ENCODE data around the gene PRSS21. TPM values are rescaled to one million over a fixed set of nuclear protein-coding genes. Genes with fewer than 3 reads are reported as not detected.

Gene PRSS21
- total RNA-seq, 6 experiments from 2014 or later = not detected

DNA sequence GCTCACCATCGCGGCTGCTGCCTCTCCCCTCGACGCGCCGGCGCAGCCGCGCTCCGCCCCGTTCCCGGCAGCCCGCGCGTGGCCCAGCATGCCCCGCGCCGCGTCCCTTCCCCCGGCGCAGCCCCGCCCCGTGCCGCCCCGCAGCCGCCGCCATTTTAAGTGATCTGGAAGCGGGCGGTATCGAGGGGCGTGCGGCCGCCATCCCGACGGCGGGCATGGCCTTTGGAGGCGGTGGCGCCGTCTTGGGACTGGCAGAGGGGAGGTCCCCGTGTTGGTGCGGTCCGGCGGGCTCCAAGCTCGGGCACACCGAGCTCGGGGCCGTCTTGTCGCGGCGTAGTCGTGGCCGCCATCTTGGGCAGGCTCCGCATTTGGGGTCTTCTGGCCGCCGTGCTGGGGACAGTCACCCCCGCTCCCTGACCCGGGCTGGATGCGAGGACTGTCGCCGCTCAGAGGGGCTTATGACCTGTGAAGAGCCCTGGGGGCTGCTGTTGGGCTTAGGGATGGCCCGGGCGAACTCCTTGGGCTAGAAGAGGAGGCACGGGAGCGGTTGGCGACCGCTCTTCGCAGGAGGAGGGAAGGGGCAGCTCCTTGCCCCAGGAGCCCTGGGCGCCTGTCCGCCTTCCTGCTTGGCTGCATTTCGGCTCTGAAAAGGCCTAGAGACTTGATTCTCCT is 39.7 kb upstream of the PRSS21 start, which contains the start of gene ELOB:
Gene ELOB (minus strand): TSS at position 50 of the 672 bp plus-strand sequence. CDS start 41 bp downstream, at position 9.
- peak; percentile 62 for TF ChIP-seq POLR2A (IDR thresholded peaks at IDR 0.05)
- TF ChIP-seq, protein P1, sequence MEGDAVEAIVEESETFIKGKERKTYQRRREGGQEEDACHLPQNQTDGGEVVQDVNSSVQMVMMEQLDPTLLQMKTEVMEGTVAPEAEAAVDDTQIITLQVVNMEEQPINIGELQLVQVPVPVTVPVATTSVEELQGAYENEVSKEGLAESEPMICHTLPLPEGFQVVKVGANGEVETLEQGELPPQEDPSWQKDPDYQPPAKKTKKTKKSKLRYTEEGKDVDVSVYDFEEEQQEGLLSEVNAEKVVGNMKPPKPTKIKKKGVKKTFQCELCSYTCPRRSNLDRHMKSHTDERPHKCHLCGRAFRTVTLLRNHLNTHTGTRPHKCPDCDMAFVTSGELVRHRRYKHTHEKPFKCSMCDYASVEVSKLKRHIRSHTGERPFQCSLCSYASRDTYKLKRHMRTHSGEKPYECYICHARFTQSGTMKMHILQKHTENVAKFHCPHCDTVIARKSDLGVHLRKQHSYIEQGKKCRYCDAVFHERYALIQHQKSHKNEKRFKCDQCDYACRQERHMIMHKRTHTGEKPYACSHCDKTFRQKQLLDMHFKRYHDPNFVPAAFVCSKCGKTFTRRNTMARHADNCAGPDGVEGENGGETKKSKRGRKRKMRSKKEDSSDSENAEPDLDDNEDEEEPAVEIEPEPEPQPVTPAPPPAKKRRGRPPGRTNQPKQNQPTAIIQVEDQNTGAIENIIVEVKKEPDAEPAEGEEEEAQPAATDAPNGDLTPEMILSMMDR (IDR thresholded peaks at IDR 0.05) = no peak
- Histone ChIP-seq H3K27ac (peak within 1 kb of the TSS; percentile 100), H3K27me3 (no peaks in the 10 kb centered on the region), H3K4me1 (peaks cover 0 to 16% (median 3%) of the 10 kb centered on the region in 4 donors), H3K4me3 (peak within 1 kb of the TSS; percentile 75 to 99 (median 97)), H3K9me3 (no peaks in the 10 kb centered on the region), H3K36me3 (peaks cover 0 to 19% (median under 1%) of the 10 kb centered on the region in 4 donors)
- DNase-seq = peak; percentile 91 to 93 (median 91)
- 3% methylated on average over 13 of the region's 70 CpGs for WGBS (ENCODE audit: insufficient coverage, low coverage, low lambda C conversion rate, missing lambda C conversion rate)
- peak; percentile 85 to 95 (median 92) for ATAC-seq
- intact Hi-C loops (cut with DNase I) = no loop called here

- Histone ChIP-seq H3K36me3 (peaks cover 0 to 17% (median under 1%) of the 10 kb centered on the region in 4 donors), H3K9me3 (no peaks in the 10 kb centered on the region), H3K27ac (peak overlapping the region; percentile 100), H3K4me1 (peaks cover 0 to 16% (median 3%) of the 10 kb centered on the region in 4 donors), H3K27me3 (no peaks in the 10 kb centered on the region), H3K4me3 (peak overlapping the region; percentile 75 to 99 (median 97))
- WGBS (ENCODE audit: insufficient coverage, low coverage, low lambda C conversion rate, missing lambda C conversion rate) = 17% methylated on average over 19 of the region's 27 CpGs
- intact Hi-C loops (cut with DNase I) = no loop called here
- peak in 1 of 3 donors; percentile 57 for DNase-seq
- no peak for TF ChIP-seq POLR2A (IDR thresholded peaks at IDR 0.05)
- peak; percentile 26 to 45 (median 42) for ATAC-seq
These were observed 39.0 kb upstream of the PRSS21 start for GRCh38 chr16:2777903-2778629.

- H3K27ac ChIP-seq = no peak overlapping the region
These were observed 38.4 kb upstream of the PRSS21 start for GRCh38 chr16:2778630-2778958.

DNA sequence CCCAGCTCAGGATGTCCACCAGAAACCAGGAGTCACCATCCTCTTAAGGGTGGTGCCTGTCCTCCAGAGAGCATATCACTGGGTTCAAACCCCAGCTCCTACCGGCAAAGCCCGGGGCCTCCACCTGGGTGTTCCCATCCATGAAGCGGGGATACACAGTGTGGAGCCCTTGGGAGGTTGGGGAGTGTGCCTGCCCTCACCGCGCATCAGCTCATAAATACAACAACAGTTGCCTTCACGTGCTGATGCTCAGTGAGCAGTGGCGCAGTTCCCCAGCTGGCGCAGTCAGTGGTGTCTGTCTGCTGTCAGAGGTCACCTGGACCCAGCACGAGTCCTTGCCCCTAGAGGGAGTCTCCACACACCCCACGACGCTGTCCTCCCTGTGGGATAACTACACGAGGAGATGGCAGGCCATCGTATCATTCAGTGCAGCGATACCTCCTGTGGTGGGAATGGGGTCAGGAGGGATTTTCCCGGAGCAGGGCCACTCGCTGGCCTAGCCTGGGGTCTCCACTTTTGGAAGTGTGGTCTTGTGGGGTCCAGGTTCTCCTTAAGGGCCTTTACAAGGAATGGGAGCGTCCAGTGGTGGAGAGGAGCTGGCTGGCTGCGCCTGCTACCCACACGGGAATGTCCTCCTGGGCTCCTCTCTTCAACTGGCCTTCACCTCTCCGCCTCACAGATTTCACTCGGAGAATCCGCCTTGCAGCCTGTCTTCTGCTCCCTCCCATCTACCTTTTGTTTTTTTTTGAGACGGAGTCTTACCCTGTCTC is 37.7 kb upstream of the PRSS21 start:
- no peak for TF ChIP-seq POLR2A (IDR thresholded peaks at IDR 0.05)
- TF ChIP-seq, protein P1 (IDR thresholded peaks at IDR 0.05) = no peak
- DNase-seq (peak in 1 of 3 donors; percentile 38), ATAC-seq (no peak)
- Histone ChIP-seq H3K27ac (no peak overlapping the region), H3K4me3 (no peak overlapping the region), H3K4me1 (peaks cover 0 to 16% (median 3%) of the 10 kb centered on the region in 4 donors), H3K36me3 (peaks cover 0 to 10% (median under 1%) of the 10 kb centered on the region in 4 donors), H3K27me3 (no peaks in the 10 kb centered on the region), H3K9me3 (no peaks in the 10 kb centered on the region)
- WGBS (ENCODE audit: insufficient coverage, low coverage, low lambda C conversion rate, missing lambda C conversion rate) = 100% methylated on average over 5 of the region's 23 CpGs
- intact Hi-C loops (cut with DNase I) = no loop called here

More at GRCh38 chr16:2778630-2778958, 38.4 kb upstream of the PRSS21 start:
- ATAC-seq = no peak
- Histone ChIP-seq H3K9me3 (no peaks in the 10 kb centered on the region), H3K27me3 (no peaks in the 10 kb centered on the region), H3K4me3 (peak overlapping the region in 1 of 3 donors; percentile 75), H3K36me3 (peaks cover 0 to 13% (median under 1%) of the 10 kb centered on the region in 4 donors), H3K4me1 (peaks cover 0 to 16% (median 3%) of the 10 kb centered on the region in 4 donors)
- TF ChIP-seq, protein P1 (IDR thresholded peaks at IDR 0.05) = no peak
- no peak for TF ChIP-seq POLR2A (IDR thresholded peaks at IDR 0.05)
- intact Hi-C loops (cut with DNase I) = no loop called here
- DNase-seq = no peak
- no CpG with 5 or more reads among the region's 12 CpGs for WGBS (ENCODE audit: insufficient coverage, low coverage, low lambda C conversion rate, missing lambda C conversion rate)
